EL (cell line): ENCODE measurements around the gene VAMP5.
"Not testable (repeated sequence)": the region's sequence is repeated elsewhere in the genome, so short reads cannot be mapped to it uniquely, and the experiment has no call there.

ENCODE experiments used
- DNase-seq: peaks from one replicate; pipeline ENCODE4 v3.0.0-alpha.2; 2016

VAMP5 gene, protein sequence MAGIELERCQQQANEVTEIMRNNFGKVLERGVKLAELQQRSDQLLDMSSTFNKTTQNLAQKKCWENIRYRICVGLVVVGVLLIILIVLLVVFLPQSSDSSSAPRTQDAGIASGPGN

DNA sequence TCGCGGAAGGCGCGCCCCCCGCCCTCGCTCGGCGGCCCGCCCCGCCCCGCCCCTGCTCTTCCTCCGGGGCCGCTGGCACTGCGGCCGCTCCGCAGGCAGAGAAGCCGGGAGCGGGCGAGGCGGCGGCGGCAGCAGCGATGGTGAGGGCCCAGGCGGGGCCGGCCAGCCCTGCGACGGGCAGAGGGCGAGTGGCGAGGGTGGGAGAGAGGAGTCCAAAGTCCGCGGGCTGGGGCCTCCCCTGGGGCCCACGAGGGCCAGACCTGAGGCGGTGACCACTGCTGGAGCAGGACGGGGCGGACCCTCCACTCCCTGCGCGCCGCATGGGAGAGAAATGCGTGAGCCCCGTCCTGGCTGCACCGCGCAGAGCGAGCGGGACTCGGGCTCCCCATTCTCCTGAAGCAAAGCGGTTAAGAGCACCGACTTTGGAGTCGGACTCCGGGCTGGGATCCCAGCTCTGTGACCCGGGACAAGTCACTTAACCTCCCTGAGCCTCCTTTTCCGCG, at the start of gene VAMP5:
Gene VAMP5 (plus strand): TSS at position 78 of the 503 bp plus-strand sequence. CDS start 60 bp downstream, at position 138.
- peak; percentile 50 for DNase-seq

DNA sequence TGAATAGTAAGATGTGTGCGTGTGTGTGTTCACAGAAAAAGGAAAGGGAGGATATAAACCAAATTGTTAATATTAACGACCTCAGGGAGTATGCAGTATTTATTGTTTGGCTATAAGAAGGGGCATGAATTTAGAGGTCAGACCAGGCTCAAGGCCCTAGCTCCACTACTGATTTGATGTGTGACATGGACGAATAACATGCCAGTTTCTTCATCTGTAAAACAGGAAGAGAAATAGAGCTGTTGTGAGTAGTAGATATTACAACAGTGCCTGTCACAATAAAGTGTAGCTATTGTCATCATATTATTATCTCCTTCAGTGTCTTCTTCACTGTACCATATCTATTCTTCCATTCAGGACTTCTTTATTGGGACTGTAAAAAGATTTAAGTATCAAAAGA, 49.4 kb upstream of the VAMP5 start:
- no peak for DNase-seq

DNA sequence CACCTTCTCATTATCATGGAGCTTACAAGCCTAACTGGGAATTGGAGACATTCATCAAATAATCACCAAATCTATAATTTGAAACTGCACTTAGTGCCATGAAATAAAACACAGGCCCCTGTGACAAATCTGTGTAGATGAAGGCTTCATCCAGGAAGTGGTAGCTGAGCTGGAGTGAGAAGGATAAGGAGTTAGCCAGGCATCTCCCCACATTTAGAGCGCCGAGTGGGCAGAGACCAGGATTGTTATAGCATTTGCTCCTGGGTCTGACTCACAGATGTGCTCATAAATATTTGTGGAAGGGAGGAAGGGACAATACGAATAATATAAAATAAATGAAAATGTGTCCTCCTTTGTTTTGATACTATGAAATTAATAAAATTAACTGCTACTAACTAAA, 47.8 kb upstream of the VAMP5 start:
- peak; percentile 81 for DNase-seq

DNA sequence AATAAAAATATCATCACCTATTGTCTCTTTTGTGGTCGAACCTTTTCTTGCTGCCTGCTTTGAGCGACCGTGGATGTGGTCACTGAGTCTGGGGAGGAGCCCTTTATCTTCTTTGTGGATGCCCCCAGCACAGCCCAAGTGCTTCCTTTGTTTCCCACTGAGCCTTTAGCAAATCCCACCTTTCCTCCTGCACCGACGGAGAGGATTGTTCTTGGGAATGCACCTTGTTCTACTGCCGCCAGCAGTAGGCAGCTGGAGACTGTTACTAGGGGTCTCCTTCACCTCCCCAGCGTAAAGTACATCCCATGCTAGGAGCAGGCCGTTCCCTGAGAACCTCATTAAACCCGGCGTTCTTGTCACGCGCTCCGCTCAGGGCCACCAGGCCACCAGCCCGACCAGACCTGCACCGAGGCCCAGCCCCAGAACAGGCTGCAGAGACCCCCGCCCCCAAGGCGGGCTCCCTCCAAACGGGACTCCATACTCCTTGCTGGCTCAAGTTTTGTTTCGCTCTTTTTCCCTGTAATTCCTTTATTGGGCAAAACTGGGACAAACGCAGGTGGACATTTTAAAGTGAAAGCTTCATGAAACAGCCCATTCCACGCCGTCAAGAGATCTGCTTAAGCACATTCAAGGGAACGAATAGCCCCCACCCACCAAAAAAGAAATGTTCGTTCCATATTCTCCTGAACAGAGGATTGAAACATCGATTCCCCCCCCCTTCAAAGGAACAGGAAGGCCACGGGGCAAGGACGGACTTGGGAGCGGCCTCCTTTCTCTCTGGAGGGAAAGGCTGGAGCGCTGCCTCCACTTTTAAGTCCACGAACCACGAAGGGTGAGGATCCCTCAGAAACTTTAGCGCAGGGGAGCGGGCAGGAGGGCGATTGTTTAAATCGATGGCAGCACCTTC, 46.4 kb upstream of the VAMP5 start:
- DNase-seq = peak; percentile 43

DNA sequence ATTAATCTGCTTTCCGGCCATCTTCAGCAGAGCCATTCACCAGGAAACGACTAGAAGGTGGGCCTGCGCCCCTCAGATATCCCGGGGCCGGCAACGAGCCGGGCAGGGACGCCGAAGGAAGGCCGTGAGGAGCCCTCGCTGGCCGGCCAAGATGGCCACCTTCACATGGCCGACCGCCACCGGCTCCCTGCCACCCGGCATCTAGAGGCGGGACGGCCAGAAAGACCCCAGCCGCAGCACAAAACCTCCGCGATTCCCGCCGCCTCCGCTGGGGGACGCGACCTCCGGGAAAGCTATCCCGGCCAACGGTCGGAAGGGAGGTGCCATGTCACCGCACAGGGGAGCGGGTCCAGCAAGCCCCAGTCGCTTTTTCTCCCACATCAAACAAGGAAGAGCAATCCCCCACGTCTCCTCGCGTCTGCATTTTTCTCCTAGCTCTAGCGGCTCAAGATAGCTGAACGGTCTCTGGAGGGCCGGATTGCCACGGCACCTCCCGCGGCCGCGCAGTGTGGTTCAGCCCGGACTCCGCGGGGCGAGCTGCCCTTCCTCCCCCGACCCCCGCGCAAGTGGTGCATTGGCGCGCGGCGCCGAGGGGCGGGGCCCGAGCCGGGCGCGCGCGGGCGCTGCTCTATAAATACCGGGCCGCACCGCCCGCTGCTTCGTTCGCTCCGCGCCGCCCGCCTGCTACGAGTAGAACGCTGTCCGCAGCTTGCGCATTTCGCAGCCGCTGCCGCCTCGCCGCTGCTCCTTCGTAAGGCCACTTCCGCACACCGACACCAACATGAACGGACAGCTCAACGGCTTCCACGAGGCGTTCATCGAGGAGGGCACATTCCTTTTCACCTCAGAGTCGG, 45.5 kb upstream of the VAMP5 start, which contains the start of gene MAT2A:
Gene MAT2A (plus strand): TSS at position 662 of the 854 bp plus-strand sequence. CDS start 120 bp downstream, at position 782.
- DNase-seq = peak; percentile 91

DNA sequence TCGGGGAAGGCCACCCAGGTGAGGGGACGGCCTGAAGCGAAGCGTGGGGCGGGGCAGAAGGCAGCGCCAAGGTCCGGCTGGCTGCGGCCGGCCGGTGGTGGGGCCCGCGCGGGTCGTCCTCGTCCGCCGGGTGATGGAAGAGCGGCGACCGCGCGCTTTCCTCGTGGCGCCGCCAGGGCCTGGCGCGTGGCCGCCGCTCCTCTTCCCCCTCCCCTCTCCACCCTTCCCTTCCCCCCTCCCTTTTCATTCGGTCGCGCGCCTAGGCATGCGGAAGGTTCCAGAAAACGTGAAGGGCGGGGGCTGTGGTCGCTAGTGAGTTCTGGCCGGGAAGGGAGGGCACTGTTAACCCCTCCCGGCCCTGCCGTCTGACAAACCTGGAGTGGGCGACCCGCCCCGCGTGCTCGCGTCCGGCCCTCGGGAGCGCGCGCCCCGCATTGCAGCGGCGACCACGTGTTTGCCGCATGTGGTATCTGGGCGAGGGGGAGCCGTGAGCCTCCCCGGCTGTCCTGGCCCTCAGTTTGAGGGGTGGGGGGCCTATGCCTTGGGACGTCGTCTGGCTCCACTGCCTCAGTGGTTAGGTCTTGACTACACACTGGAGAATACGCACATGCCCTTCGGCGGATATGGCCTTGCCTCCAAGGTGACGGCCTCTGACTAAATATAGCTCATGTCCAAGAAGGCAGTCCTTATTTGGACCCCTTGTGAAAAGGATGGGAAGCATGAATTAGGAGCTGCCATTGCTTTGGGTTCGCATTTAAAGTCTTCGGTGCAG, 44.7 kb upstream of the VAMP5 start:
- peak; percentile 53 for DNase-seq

DNA sequence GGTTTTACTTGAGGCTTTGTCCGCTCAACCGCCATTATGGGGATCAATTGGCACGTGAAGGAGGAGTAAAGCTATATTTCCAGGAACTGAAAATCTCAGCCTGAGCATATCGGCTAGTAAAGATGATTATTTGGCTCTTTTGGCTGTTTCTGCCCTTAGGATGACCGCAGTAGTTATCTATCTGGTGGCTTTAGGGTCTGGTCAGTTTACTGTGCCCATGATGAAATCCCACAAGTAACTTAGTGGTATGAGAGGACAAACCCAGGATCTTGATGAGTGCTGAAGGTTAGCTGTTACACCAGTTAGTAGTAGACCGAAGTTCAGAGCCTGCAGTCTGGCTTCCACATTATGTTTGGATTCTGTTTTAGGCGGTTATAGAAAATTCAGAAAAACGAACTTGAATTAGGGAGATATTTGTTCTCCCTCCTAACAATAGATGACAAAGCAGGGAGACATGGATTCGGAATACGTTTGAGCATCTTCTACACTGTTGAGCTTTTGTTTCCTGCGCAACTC, 44.0 kb upstream of the VAMP5 start:
- DNase-seq = no peak

DNA sequence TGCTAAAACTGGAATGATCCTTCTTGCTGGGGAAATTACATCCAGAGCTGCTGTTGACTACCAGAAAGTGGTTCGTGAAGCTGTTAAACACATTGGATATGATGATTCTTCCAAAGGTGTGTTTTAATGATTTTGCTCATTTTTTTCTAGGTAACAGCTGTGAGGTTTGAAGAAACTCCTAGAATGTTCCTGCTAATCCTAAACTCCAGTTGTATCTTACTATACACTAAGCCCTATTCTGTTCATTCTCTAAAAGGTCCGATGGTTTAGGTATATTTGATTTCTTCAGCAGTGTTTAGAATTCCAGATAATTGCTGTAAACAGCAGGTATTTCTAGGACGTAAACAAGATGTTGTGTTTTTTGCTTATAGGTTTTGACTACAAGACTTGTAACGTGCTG, 43.0 kb upstream of the VAMP5 start:
- no peak for DNase-seq

DNA sequence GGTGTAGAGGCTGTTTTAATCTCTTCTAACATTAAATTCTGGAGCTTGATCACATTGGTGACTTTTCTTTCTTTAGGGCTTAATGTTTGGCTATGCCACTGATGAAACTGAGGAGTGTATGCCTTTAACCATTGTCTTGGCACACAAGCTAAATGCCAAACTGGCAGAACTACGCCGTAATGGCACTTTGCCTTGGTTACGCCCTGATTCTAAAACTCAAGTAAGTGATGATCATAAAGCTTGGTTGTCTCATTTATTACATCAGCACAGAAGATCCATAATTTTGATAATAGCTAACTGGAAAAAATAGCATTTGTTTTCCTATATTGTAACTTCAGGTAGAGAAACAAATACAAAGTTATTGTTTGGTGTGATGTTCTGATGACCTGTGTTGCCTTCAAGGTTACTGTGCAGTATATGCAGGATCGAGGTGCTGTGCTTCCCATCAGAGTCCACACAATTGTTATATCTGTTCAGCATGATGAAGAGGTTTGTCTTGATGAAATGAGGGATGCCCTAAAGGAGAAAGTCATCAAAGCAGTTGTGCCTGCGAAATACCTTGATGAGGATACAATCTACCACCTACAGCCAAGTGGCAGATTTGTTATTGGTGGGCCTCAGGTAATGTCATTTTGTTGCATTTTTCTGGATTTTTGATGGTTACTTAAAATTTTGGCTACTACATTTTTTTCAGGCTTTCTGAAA, 42.3 kb upstream of the VAMP5 start:
- no peak for DNase-seq

DNA sequence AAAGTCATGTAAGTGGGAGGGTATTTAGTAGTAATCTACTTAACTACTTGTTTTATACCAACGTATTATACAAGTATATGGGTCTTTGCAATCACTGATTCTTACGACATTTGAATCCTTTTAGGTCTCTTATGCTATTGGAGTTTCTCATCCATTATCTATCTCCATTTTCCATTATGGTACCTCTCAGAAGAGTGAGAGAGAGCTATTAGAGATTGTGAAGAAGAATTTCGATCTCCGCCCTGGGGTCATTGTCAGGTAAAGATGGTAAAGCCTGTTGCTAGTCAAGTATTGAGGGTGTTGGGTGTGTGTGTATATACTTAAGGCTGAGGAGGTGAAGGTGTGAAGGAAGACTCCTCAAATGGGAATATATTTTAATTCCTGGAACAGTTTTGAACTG, 41.5 kb upstream of the VAMP5 start:
- no peak for DNase-seq

DNA sequence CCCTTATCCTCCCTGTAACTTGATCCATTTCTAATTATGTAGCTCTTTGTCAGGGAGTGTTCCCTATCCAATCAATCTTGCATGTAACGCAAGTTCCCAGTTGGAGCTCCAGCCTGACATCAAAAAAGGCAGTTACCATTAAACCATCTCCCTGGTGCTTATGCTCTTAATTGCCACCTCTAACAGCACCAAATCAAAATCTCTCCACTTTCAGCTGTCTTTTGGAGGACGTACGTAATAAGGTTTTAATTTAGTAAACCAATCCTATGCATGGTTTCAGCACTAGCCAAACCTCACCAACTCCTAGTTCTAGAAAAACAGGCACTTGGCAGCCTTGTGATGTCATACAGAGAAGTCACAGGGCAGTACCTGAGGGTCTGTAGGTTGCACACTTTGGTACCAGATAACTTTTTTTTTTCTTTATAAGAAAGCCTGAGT, 40.0 kb upstream of the VAMP5 start:
- DNase-seq = not testable (repeated sequence)

DNA sequence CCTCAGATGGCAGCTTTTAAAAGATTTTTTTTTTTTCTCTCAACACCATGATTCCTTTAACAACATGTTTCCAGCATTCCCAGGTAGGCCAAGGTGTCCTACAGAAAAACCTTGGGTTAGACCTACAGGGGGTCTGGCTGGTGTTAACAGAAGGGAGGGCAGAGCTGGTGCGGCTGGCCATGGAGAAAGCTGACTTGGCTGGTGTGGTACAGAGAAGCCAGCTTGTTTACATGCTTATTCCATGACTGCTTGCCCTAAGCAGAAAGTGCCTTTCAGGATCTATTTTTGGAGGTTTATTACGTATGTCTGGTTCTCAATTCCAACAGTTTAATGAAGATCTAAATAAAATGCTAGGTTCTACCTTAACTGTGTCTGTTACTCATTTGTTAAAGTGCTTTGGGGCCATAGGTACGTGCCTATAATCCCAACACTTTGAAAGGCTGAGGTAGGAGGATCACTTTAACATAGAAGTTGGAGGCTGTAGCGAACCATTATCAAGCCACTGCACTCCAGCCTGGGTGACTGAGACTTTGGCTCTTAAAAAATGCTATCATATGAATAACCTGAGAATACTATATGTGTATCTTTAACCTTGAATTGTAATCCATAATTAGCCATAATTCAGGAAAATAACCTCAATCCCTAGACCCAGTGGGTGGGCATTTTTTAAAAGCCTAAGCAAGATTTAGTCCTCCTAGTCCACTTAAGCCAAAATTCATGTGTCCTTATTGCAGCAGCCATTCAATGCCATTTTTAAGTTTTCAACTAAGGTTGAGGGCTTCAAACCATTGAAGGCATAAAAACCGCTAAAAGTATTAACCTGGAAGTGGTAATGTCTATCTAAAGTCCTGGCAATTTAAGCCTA, 39.1 kb upstream of the VAMP5 start:
- DNase-seq = not testable (repeated sequence)

DNA sequence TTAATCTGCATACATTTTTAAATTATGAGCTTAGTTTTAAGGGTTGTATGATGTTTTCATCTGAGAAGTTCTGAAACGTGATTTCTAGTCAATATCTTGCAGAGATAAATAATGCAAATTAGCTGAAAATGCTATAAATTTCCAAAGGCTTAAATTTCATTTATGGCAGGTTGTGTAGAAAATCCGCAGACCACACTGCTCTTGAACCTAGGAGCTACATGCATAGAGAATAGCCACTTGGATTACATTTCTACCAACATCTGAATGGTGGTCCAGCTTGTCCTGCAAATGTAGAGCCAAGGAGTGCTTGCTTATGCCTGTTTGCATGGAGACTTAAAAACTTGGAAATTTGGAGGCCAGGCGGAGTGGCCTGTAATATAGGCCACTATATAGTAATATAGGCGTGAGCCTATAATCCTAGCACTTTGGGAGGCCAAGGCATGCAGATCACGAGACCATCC, 38.4 kb upstream of the VAMP5 start:
- DNase-seq = peak; percentile 36

DNA sequence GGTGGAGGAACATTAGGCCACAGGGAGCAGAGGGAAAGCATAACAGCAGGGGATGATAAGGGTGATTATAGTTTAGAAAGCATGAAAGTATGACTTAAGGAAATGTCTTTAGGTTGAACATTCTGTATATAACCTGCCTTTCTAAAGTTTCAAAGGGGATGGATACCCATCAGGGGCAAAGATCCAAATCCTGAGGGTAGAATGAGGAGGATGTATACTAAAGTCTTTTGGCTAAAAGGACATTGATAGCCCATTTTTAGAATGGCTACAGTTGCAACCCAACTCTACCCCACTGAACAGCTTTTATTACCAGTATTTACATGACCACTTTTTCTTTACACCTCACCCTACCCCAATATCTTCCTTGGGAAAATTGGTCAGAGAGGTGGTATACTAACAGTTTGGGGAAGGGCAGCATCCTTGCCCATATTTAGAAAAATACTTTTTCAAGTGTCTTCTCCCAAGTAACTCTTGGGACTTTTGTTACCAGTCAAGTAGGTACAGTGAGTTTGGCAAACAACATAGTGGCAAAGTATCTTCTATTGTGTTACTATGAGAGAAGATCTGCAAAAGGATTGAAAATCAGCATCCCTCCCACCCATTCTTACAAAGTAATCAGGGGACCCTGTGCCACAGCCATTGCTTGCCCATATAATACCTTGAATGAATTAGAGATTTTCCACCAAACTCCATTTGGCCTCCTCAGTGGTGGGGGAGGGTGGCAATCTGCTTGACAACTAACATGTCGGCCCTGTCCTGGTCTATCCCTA, 37.0 kb upstream of the VAMP5 start:
- DNase-seq = peak; percentile 31

DNA sequence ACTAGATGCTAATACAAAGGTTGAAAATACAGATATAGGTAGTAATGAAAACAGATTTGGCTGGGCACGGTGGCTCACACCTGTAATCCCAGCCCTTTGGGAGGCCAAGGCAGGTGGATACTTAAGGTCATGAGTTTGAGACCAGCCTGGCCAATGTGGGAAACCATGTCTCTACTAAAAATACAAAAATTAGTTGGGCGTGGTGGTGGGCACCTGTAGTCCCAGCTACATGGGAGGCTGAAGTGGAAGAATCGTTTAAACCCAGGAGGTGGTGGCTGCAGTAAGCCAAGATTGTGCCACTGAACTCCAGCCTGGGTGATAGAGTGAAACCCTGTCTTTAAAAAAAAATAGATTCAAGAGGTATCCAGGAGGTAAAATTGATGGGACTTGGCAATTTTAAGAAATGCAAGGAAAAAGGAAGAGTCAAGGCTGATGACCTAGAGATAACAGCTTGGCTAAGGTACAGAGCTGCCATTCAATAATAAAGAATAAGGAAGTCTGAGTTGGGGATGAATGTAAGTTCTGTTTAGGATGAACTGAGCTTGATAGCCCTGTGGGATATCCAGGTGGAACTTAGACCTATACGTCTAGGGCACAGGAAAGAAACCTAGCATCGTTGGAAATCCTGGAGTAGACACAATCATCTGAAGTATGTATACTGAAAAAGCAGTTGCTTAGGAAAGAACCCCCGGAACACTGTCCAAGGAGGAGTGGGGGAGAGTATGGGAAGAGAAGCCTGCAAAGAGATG, 36.2 kb upstream of the VAMP5 start:
- no peak for DNase-seq

DNA sequence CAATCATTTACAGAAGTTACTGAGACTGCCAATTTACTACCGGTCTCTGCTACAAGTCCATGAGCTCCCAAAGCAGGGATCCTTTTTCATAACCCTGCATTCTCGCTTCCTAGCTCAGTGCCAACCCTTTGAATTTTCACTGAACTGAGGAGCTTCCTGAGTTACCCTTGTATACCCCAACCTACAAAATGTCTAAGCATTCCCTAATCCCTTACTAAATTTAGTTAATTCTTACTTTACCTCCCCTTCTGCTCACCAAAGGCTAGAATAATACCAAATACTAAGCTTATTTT, 35.7 kb upstream of the VAMP5 start:
- no peak for DNase-seq

DNA sequence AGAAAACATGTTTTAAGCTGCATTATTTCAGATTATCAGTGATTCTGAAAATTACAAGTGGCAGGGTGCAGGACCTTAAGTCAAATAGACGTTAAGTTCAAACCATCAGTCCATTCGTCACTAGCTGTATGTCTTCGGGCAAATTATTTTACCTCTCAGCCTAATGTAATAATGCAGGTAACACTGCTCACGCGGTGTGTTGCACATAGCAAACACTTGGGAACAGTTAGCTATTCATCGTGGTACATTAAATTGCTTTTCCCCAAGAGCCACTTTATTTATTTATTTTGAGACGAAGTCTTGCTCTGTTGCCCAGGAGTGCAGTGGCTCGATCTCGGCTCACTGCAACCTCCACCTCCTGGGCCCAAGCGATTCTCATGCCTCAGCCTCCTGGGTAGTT, 35.1 kb upstream of the VAMP5 start:
- DNase-seq = no peak

DNA sequence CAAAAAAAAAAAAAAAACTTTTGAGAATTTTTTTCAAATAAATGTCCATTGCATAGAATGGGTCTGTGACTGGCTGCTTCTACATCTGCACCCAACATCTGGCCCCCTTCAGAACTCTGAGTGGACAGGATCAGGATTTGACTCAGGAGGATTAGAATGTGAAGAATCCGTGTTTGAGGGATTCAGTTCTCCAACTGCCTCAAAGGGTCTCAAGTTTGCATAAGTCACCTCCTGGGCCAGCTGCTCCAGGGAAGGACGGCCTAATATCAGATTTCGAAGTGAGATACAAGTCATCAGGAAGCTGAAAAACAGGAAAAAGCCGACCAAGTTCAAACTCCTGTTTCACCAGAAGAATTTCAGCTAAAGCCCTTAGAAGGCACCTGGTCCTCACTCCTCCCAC, 34.4 kb upstream of the VAMP5 start:
- peak; percentile 95 for DNase-seq

DNA sequence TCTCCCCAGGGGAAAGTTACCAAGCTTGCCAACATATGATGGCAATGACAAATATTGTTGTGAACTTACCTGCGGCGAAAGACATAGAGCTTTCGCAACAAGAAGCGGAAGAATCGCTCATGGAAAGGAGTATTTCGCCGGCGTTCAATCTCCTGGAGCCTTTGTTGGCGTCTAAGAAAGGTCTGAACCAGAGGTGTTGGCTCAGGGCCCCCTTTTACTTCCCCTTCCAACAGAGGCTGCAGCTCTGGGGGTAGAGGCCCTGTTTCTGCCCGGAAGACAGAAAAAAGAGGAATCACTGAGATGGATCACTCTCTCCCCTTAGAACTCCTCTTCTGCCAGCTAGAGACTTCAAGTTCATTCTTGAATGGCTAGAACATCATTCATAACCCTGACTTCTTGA, 33.7 kb upstream of the VAMP5 start:
- DNase-seq = no peak
